ENCODE data around the gene CARTPT.

CARTPT gene

DNA sequence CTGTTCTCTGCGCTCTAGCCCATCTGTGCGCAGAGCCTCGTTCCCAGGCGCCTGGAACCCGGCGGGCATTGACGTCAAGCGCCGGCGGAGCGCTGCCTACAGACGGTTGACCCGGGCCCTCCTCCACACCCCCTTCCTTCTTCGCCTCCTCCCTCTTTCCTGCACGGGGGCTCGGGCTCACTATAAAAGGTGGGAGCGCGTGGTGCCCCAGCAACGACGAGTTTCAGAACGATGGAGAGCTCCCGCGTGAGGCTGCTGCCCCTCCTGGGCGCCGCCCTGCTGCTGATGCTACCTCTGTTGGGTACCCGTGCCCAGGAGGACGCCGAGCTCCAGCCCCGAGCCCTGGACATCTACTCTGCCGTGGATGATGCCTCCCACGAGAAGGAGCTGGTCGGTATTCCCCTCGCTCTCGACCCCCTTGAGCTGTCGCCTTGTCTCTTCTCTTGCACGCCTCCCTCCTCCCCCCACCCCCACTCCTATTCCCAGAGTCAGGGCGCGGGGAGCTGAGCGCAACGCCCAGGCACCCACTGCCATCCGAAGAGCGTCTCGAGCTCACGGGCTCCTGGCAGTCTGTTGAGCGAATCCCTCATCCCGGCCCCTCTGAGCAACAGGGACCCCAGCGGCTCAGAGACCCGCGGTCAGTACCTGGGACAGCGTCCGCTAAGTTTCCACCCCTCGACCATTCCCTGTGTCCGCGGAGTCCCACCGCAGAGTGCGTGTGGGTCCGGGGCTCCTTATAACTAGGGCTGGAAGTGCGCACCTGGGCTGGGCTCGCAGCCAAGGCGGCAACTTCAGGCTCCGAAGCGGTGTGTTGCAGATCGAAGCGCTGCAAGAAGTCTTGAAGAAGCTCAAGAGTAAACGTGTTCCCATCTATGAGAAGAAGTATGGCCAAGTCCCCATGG lies at the start of gene CARTPT:
Gene CARTPT, plus strand, starts transcription at position 213 of the 902 bp plus-strand sequence. Its CDS starts 19 bp downstream, at position 232.
- DNase-seq: no peak

DNA sequence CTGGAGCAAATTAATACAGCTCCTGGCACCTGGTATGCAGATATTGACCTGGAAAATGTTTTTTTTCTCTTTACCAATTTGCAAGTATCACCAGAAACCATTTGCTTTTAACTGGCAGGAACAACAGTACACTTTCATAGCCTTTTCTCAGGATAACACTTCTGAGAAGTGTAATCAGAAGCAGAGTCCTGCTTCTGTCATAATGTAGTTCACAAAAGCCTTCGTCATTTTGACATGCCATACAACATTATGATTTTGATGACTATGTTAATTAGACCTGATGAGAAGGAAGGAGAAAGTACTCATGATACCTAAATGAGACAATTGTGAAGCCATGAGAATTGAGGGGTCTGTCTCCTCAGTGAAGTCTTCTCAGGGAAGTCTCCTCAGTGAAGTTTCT lies 41.1 kb upstream of the CARTPT start:
- DNase-seq: no peak

DNA sequence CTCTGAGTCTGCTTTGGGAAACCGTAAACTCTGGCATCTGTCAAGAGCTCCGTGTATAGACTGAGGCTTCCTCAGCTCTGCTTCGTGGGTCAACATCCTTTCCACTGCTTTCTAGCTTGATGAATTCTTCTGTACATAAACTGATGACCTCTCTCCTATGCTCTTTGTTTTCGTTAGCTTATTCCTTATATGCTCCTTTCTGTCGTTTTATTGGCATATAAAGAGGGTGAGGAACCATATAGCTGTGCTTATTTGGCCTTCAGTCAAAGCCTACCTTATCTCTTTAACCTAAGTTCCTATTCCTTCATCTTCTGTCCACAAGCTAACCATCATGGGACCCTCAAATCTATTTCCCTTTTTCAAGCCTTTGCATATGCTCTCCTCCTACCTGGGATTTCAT lies 39.4 kb upstream of the CARTPT start:
- DNase-seq: no peak

DNA sequence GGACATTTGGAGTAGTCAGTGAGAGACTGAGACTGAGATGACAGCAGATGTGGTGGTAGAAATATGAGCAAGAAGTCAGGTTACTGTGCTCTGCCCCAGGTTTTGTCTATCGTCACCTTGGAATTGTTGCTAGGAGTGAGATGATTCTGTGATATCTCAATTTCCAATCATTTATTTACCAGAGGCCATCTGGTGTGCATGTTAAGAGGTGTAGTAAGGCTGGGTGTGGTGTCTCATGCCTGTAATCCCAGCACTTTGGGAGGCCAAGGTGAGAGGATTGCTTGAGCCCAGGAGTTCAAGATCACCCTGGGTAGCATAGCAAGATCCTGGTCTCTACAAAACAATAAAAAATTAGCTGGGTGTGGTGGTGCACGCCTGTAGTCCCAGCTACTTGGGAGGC lies 38.6 kb upstream of the CARTPT start:
- DNase-seq: no peak

DNA sequence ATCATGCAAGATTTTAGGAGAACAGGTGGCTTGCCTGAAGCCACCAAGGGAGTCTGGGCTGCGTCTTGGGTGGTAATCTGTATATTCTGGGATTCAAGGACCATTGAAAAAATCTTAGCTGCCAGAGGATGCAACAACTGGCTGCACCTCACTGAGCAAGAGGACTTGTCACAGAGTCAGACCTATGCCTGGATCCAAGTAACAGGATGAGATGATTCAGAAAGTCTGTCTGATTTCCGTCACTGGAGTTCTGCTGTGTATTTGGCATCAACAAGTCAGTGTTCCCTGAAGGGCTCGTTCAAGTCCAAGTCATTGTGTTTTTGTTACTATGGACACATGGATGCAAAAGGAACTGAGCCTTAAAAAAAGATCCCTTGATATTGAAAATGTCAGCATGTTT lies 37.8 kb upstream of the CARTPT start:
- no peak for DNase-seq

DNA sequence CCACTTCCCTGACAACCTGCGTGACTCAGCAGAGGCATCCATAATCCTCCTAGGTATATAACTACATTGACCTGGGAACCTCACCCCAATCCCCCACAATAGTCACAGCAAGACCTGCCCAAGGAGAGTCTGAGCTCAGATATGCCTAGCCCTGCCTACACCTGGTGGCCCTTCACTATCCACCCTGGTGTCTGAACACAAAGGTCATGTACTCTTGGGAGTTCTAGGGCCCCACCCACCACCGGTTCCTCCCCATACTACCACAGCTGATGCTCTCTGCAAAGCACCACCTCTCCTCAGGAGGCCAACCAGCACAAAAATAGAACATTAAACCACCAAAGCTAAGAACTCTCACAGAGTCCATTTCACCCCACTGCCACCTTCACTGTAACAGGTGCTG lies 34.8 kb upstream of the CARTPT start:
- DNase-seq: no peak

DNA sequence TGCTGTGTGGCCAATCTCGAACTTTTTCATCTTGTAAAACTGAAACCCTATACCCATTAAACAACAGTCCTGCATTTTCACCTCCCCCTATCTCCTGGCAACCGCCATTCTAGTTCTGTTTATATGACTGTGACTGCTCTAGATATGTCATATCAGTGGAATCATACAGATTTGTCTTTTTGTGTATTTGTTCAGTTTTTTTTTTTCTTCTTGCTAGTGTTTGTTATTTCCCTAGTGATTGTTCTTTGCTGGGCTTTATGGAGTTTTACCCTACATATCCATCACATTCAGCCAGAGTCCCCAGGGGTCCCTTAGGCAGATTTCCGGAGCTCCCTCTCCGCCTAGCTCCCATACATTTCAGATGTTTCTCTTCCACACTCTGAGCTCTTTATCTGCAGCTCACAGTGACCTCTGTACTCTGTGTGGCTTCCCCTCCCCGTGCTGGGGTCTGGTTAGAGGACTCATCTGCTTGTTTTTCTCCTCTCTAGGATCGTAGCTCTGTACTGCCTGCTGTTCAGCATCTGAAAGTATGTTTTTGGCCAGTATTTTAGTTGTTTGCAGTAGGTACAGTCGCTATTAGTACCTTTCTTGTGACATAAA lies 25.1 kb upstream of the CARTPT start:
- DNase-seq: no peak

DNA sequence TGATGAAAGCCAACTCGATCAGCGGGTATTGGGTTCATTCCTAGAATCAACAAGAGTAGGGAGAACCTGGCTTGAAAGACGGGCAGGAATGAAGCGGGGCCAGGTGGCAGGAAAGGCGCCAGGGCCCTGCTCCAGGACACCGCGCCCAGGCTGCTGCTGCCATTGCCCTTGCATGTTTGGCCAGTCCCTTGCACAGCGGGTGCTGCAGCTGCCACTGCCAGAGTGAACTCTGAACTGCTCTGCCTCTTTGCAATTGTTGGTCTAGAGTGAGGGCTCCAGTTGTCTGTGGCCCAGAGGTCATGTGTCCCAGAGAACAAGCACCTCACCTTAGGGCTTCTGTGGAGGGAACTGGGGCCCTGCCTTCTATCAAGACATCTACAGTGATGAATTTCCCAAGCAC lies 24.0 kb upstream of the CARTPT start:
- no peak for DNase-seq

DNA sequence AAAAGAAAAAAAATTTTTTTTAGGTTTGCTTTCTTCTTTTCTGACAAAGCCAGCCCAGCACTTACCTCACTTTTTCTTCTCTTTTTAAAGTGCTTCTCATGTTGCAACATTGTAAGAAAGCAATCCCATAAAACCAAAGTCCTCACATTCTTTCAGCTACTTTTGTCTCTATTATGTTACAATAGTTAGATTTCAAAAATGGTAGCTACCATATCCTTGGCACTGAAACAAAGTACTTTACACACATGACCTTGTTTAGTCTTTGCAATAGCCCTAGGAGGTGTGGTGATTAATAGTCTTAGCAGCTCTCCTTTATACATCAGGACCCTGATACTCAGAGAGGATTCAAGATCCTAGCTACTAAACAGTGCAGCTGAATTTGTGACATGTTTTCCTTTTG lies 23.5 kb upstream of the CARTPT start:
- DNase-seq: no peak

DNA sequence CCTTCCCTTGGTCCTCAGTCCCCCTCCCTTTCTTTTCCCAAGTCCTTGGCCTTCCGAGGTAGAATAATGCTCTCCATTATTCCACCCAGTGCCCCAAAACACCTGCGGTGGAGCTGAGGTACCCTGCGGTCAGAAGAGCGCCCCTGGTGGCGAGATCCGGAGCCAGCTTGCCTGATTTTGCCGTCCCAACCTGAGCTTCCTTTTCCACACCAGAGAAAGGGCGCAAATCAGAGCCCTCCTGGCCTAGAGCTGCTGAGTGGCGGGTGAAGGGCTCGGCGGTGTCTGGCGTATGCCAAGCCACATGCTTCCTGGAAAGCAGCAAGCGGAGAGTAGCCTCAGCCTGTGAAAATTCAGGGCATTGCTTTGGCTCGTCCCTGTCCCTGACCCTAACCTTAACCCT lies 21.1 kb upstream of the CARTPT start:
- DNase-seq: no peak

DNA sequence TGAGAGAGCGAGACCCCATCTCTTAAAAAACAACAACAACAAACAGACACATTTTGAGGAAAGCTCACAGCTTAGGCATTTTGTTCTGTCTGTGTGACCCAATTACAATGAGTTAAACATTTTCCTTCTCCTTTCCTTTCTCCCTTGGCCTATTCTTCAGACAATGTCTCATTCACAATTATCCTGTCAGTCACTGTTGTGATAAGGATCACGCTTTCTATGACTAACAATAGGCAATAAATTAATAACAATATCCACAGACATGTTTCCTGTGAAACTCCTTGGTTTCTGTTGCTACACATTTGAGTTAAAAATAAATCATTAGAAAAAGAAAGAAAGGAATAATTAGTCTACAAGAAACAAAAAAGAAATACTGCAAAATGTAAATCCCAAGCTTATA lies 19.8 kb upstream of the CARTPT start:
- DNase-seq: no peak

DNA sequence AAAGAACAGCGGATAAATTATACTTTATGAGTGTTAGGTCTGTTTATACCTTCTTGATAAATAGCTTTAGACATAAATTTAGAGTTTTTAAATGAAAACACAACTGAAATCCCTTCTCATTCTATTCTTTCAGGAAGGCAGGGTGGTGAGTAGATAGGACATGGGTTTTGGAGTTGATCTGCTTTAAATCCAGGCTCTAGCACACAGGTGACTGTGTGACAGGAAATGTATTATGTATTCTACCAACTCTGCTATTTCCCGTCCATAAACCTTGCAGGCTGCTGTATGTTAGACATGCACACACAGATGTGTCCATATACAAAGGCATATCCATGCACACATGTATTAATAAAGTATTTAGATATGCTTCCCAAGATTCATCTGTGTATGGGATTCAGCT lies 19.3 kb upstream of the CARTPT start:
- DNase-seq: no peak

DNA sequence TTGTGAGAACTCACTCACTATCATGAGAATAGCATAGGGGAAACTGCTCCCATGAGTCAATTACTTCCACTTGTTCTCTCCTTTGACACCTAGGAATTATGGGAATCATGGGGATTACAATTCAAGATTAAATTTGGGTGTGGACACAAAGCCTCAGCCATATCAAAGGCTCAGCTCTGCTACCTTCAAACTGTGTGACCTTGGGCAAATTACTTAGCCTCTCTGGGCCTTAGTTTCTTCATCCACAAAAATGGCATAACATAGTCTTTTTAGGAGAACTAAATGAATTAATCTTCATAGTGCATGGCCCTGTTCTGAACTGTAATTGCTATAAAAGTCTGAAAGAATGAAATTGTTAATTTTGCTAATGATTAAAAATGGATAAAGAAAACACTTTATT lies 18.3 kb upstream of the CARTPT start:
- no peak for DNase-seq

DNA sequence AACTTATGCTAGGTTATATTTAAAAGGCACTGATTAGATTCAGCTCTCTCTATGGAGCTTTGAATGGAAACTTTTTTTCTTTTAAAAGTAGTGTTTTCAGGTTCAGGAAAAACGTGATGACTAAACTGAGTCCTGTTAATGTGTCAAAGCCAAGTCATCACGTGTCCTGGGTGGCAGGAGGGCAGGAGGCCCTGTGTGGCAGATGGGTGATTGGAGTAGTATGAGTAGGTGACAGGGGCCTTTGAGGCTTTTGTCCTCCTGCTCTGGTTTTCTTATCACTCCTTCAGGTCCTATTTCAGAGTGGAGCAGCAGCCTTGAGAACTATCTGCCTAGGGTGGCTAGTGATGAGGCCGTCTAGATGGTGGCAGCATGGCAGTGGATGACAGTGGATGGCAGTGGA lies 17.7 kb upstream of the CARTPT start:
- no peak for DNase-seq

DNA sequence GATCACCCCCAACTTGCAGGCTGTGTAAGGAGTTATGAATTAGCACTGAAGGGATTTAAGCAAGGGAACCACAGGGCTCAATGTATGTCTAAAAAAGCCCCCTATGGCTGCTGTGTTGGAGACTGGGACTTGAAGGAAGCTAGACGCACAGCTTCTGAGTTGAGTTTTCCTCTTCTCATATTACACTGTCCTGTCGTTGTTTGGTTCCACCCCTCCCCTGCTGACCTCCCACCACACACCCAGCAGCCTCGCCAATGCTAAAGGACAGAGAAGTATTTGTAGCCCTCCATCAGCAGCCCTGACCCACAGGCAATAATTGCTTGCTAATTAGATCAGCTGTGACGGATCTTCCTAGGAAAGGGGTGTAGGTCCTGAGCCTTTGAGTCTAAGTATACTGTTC lies 15.1 kb upstream of the CARTPT start:
- DNase-seq: no peak

DNA sequence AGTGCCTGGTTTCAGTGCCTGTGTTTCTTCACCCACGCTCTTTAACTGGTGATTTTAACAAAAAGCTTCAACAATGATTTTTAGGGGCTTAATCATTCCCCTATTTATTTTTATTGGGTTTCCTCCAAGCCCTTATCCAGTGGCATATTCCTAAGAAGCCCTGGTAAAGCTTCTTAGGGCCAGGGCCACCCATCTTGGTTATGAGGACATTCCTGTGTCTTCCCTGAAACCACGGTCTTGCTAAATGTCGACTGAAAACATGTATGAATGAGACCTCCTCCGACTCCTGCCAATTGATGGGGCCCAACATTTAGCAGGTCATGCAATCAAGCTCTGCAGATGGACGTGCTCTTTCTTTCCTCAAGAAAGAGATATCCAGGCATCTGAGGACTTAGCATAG lies 13.7 kb upstream of the CARTPT start:
- no peak for DNase-seq

DNA sequence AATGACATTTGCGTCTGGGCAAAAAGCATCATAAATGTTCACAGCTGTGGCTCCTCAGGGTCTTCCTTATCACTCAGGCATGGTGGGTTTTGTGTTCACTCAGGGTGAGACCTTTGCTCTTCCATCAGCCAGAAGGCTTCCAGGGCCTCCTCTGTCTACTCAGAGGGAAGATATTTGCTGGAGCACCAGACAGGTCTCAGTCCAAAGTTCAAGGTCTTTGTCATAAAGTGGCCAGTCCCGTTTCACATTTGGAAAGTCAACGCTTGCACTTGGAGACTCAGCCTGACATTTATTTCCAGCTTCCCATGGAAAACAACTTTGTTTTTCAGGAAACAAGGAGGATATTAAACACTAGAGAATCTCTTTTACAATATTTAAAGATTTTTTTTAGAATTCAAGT lies 12.2 kb upstream of the CARTPT start:
- no peak for DNase-seq

DNA sequence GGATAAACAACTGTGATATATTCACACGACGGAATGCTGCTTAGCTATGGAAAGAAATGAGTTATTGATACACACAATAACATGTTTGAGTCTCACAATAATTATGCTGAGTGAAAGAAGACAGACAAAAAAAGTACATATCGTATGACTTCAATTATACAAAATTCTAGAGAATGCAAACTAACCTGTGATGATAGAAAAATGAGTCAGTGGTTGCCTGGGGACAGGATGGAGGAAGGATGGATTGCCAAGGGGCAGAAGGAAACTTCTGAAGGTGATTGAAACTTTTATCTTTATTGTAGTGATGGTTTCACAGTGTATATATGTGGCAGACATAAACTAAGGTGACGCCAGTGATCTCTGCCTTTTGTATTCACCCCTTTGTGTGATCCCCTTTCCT lies 7.5 kb upstream of the CARTPT start:
- no peak for DNase-seq

DNA sequence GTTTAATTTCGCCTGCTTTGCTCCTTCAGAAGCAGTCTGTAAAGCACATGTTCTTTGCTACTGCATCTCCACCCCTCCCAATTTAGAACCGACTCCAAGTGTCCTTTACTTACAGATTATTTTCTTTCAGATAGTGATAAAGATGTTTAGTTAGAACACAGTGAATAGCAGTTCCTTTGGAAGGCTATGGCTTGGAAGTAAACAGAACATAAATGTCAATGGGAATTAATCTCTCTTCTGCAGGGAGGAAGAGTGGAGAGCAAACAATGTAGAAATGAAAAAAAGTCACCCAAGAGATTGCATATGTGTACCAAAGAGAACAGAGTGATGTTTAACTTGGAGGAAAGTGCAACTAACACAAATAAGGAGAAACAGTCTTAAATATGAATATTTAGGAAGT lies 4.2 kb upstream of the CARTPT start:
- no peak for DNase-seq

DNA sequence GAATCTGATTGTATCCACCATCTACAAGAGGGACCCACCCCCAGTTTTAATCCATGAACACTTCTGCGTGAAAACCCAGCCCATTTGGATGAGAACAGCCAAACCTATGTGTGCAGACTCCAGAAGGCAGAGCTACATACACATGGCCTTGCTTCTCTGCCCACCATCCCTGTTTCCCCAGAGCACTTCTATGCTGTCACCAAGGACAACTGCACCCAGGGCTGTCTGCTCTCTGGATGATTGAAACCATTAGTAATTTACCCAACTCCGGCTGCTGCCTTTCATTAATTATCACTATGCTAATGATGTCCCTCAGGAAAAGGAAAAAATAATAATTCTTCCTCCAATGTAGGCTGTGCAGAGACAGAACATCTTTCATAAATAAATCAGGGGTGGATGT lies 8.9 kb downstream of the CARTPT start:
- no peak for DNase-seq

DNA sequence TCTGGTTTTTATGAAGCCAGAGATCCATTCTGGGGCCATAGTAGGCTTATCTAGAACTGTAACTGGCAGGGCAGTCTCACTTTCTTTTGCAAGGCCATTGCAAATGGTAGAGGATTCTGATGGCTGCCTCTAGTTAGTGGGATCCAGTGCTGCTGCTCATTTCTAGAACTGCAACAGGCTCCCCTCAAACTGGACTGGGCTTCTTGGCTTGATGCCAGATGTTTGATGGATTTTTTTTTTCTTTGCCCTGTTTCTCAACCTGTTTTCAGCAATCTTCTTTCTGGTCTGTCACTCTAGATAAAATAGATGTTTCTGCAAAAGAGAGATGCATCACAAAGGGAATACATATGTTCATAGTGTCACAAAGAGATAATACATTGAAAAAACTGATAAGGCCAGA lies 11.9 kb downstream of the CARTPT start:
- DNase-seq: no peak

DNA sequence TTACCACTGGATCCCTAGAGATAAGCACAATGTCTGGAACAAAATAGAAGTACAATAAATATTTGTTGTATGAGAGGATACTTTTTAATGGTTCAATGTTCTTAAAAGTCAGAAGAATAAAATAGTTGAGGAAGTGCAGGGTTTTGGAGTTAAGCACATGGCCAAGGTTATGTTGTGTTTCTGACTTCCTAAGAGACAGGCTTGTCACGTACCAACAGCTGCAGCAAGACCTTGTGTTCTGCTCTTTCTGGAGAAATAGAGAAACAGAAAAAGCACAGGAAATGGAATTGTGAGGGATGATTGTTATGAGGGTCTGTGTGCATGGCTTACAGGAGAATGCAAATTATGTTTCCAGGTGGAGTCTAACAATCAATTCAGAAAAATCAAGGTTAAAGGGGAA lies 12.9 kb downstream of the CARTPT start:
- no peak for DNase-seq

DNA sequence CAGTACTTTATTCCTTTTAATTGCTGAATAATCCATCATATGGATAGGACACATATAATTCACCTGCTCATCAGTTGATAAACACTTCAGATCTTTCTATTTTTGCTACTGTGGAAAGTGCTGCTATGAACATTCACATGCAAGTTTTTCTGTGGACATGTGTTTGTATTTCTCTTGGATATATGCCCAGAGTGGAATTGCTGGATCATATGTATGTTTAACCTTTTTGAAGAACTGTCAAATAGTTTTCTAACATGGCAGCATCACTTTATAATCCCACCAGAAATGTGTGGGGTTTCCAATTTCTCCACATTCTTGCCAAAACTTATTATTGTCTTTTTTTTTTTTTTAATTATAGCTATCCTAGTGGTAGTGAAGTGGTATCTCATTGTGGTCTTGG lies 15.1 kb downstream of the CARTPT start:
- no peak for DNase-seq

DNA sequence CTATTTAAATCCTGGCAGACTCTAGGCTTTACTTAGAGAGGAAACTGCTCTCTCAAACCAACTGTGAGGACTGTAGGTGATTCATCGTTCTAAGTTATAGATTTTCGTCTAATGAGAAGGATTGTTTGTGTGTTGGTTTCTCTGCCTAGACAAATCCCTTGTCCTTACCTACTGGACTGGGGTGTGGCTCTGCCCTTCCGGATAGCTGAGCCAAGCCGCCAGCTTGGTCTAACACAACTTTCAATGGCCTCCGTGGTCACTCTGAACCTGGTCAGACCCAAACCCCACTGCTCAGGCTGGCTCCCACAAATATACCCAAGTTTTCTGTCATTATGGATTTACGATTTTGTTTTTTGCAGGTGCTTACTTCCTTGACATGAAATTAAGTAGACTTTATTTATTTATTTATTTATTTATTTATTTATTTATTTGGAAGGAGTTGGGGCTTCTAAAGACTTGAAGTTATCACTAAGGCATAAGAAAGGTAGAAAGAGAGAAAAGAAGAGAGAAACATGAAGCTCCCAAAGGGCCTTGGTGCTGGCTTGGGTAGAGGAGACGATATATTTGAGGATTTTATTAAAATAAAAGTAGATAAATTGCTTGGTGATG lies 19.0 kb downstream of the CARTPT start:
- DNase-seq: no peak
